CD14-positive monocyte (primary cell): ENCODE measurements around the gene OR7C1. TPM values are rescaled to one million over a fixed set of nuclear protein-coding genes. Genes with fewer than 3 reads are reported as not detected.

Experiments
- DNase-seq, 3 donors: peaks; one replicate each; pipeline ENCODE4 v3.0.0-alpha.2; 2011 to 2022
- H2AFZ ChIP-seq: 2 replicates; pipeline ENCODE4 v1.6.0; 2012; ENCODE audit warnings: mild to moderate bottlenecking, low read depth, low read length, inconsistent platforms; ENCODE audit not compliant: insufficient read depth, poor library complexity, severe bottlenecking
- H3K27ac ChIP-seq, 2 donors: 1 replicate in 1 of 2; 2 replicates in 1 of 2; pipeline ENCODE4 v1.5.1; 2012 to 2013; ENCODE audit warnings: low read length in 2 of 2, control low read depth in 1 of 2, inconsistent platforms in 1 of 2, low read depth in 1 of 2, mild to moderate bottlenecking in 1 of 2
- H3K27me3 ChIP-seq, 2 donors: one replicate each; pipeline versions ENCODE4 v1.6.0 to v1.6.1; 2011 to 2013; ENCODE audit warnings: low read length in 2 of 2; ENCODE audit not compliant: control insufficient read depth in 2 of 2, insufficient read depth in 2 of 2
- H3K36me3 ChIP-seq, 2 donors: replicated peaks in 1 of 2; 1 replicate in 1 of 2; 2 replicates in 1 of 2; pipeline versions ENCODE4 v1.5.1 to v1.6.1; 2012 to 2013; ENCODE audit warnings: low read length in 2 of 2, control low read depth in 1 of 2, inconsistent platforms in 1 of 2, mild to moderate bottlenecking in 1 of 2; ENCODE audit not compliant: insufficient read depth in 2 of 2, control insufficient read depth in 1 of 2
- H3K4me1 ChIP-seq, 2 donors: 1 replicate in 1 of 2; 2 replicates in 1 of 2; pipeline versions ENCODE4 v1.5.1 to v1.6.1; 2012 to 2013; ENCODE audit warnings: low read length in 2 of 2, control low read depth in 1 of 2, inconsistent platforms in 1 of 2, mild to moderate bottlenecking in 1 of 2, moderate library complexity in 1 of 2; ENCODE audit not compliant: insufficient read depth in 2 of 2, control insufficient read depth in 1 of 2
- H3K4me2 ChIP-seq: replicated peaks from 2 replicates; pipeline ENCODE3; 2012; ENCODE audit warnings: low read length, moderate library complexity, mild to moderate bottlenecking; ENCODE audit not compliant: poor library complexity, severe bottlenecking; ENCODE audit errors: extremely low read depth
- H3K4me3 ChIP-seq, 3 experiments: fragments of 200-600 bp in 1 of 3; sonication (generic) in 1 of 3; replicated peaks in 1 of 3; 1 replicate in 2 of 3; 2 replicates in 1 of 3; pipeline ENCODE4 v1.5.1; 2011 to 2013; ENCODE audit warnings: low read length in 3 of 3, mild to moderate bottlenecking in 3 of 3, control low read depth in 2 of 3, low read depth in 2 of 3, inconsistent platforms in 1 of 3, moderate library complexity in 1 of 3
- H3K79me2 ChIP-seq: 2 replicates; pipeline ENCODE4 v1.6.0; 2012; ENCODE audit warnings: mild to moderate bottlenecking, control low read depth, inconsistent platforms, low read length, moderate library complexity; ENCODE audit not compliant: insufficient read depth
- H3K9ac ChIP-seq: 2 replicates; pipeline ENCODE4 v1.6.0; 2017; ENCODE audit warnings: low read length, mild to moderate bottlenecking; ENCODE audit not compliant: insufficient read depth, poor library complexity, severe bottlenecking
- H3K9me3 ChIP-seq, 2 donors: replicated peaks in 1 of 2; 1 replicate in 1 of 2; 2 replicates in 1 of 2; pipeline versions ENCODE4 v1.5.1 to v1.6.1; 2012 to 2013; ENCODE audit warnings: low read length in 2 of 2, control low read depth in 1 of 2; ENCODE audit not compliant: control insufficient read depth in 1 of 2, insufficient read depth in 1 of 2
- H4K20me1 ChIP-seq: 2 replicates; pipeline ENCODE4 v1.6.0; 2012; ENCODE audit warnings: mild to moderate bottlenecking, low read length, control low read depth, moderate library complexity; ENCODE audit not compliant: insufficient read depth
- H3K27ac Mint-ChIP-seq, 7 donors: one replicate each; pipeline ENCODE4 v1.8.0; 2020; ENCODE audit warnings: mild to moderate bottlenecking in 7 of 7, mixed read lengths in 7 of 7, moderate library complexity in 6 of 7, inconsistent platforms in 2 of 7
- H3K27me3 Mint-ChIP-seq, 3 donors: one replicate each; pipeline ENCODE4 v1.8.0; 2021 to 2022; ENCODE audit warnings: low read depth in 3 of 3, mild to moderate bottlenecking in 3 of 3, mixed read lengths in 3 of 3, moderate library complexity in 3 of 3, inconsistent platforms in 1 of 3
- H3K36me3 Mint-ChIP-seq, 2 donors: one replicate each; pipeline ENCODE4 v1.8.0; 2020; ENCODE audit warnings: mixed read lengths in 2 of 2, inconsistent platforms in 1 of 2, mild to moderate bottlenecking in 1 of 2
- H3K4me1 Mint-ChIP-seq: one replicate; pipeline ENCODE4 v1.8.0; 2020; ENCODE audit warnings: mild to moderate bottlenecking, mixed read lengths
- H3K4me3 Mint-ChIP-seq, 2 donors: one replicate each; pipeline ENCODE4 v1.8.0; 2020; ENCODE audit warnings: mild to moderate bottlenecking in 2 of 2, mixed read lengths in 2 of 2, moderate library complexity in 1 of 2
- H3K9me3 Mint-ChIP-seq, 7 donors: one replicate each; pipeline ENCODE4 v1.8.0; 2020 to 2022; ENCODE audit warnings: mixed read lengths in 7 of 7, mild to moderate bottlenecking in 6 of 7, moderate library complexity in 6 of 7, inconsistent platforms in 2 of 7
- WGBS: methylation state at CpG from one replicate; pipeline ENCODE4 v1.1.5; 2013; ENCODE audit warnings: missing lambda C conversion rate; ENCODE audit not compliant: insufficient coverage; 5-methylcytosine and 5-hydroxymethylcytosine counted together
- intact Hi-C, 2 donors: fragments of 100-400 bp; cut with micrococcal nuclease; formaldehyde crosslinking; loops; one replicate each; pipeline versions ENCODE4 v1.15.0 to v1.15.1; 2023
- polyA plus RNA-seq, 3 donors: library from polyadenylated mRNA; depleted of rRNA in 1 of 3; unstranded in 2 of 3; stranded (reverse) in 1 of 3; fragments of 300-500 nt in 2 of 3; fragments of >200 nt in 1 of 3; fragmentation: Illumina TruSeq in 2 of 3; gene quantifications; 1 replicate in 2 of 3; 2 replicates in 1 of 3; pipeline ENCODE4 v1.2.3, GENCODE V29; 2012 to 2021
- TF ChIP-seq, protein P1 (sequence below): fragments of 200-600 bp; IDR thresholded peaks from one replicate; pipeline ENCODE4 v1.8.0; 2022; ENCODE audit warnings: antibody characterized with exemption, mild to moderate bottlenecking

OR7C1 gene
- polyA plus RNA-seq, 3 donors: 0.02 to 0.15 TPM; not detected in 1

- H3K4me2 ChIP-seq: no peak overlapping the region
- H3K36me3 Mint-ChIP-seq: no peaks in the 10 kb centered on the region
- intact Hi-C loops: no loop called here
- H3K4me1 Mint-ChIP-seq: peaks cover 19% of the 10 kb centered on the region
- no peak overlapping the region for H3K4me3 Mint-ChIP-seq
- H3K27me3 ChIP-seq: no peaks in the 10 kb centered on the region
- no peaks in the 10 kb centered on the region for H3K79me2 ChIP-seq
- H3K36me3 ChIP-seq: no peaks in the 10 kb centered on the region
- no peak for DNase-seq
- no peak overlapping the region for H3K4me3 ChIP-seq
- no peak overlapping the region for H3K27ac ChIP-seq
- H3K27ac Mint-ChIP-seq: no peak overlapping the region
- peaks cover 15 to 16% of the 10 kb centered on the region in 2 donors for H3K4me1 ChIP-seq
- TF ChIP-seq, protein P1, sequence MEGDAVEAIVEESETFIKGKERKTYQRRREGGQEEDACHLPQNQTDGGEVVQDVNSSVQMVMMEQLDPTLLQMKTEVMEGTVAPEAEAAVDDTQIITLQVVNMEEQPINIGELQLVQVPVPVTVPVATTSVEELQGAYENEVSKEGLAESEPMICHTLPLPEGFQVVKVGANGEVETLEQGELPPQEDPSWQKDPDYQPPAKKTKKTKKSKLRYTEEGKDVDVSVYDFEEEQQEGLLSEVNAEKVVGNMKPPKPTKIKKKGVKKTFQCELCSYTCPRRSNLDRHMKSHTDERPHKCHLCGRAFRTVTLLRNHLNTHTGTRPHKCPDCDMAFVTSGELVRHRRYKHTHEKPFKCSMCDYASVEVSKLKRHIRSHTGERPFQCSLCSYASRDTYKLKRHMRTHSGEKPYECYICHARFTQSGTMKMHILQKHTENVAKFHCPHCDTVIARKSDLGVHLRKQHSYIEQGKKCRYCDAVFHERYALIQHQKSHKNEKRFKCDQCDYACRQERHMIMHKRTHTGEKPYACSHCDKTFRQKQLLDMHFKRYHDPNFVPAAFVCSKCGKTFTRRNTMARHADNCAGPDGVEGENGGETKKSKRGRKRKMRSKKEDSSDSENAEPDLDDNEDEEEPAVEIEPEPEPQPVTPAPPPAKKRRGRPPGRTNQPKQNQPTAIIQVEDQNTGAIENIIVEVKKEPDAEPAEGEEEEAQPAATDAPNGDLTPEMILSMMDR: no peak
- H4K20me1 ChIP-seq: no peaks in the 10 kb centered on the region
- H3K9me3 Mint-ChIP-seq: peaks cover 2 to 7% (median 4%) of the 10 kb centered on the region in 7 donors
- no peak overlapping the region for H2AFZ ChIP-seq
- H3K9me3 ChIP-seq: peaks cover 3 to 7% of the 10 kb centered on the region in 2 donors
- 93% methylated on average over 2 of the region's 5 CpGs for WGBS
- peaks cover 0 to 5% (median 4%) of the 10 kb centered on the region in 3 donors for H3K27me3 Mint-ChIP-seq
- no peak overlapping the region for H3K9ac ChIP-seq
Observed at GRCh38 chr19:14798760-14799159, 36.2 kb downstream of the OR7C1 start.

DNA sequence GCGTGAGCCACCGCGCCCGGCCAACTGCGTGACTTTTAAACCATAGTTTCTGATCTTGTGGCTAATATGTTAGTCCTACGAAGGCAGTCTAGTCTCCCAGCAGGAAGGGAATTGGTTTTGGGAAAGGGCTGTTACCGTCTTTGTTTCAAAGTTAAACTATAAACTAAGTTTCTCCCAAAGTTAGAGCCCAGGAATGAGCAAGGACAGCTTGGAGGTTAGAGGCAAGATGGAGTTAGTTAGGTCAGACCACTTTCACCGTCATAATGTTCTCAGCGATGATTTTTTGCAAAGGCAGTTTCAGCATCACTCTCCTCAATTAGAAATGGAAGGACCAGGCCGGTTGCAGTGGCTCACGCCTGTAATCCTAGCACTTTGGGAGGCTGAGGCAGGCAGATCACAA is 39.0 kb downstream of the OR7C1 start:
- intact Hi-C loops: no loop called here
- Histone ChIP-seq H2AFZ (no peak overlapping the region), H3K79me2 (no peaks in the 10 kb centered on the region), H3K4me2 (no peak overlapping the region), H3K9ac (no peak overlapping the region), H3K4me1 (peaks cover 15 to 16% of the 10 kb centered on the region in 2 donors), H3K27me3 (no peaks in the 10 kb centered on the region), H4K20me1 (no peaks in the 10 kb centered on the region), H3K36me3 (no peaks in the 10 kb centered on the region), H3K27ac (no peak overlapping the region), H3K4me3 (no peak overlapping the region), H3K9me3 (no peaks in the 10 kb centered on the region)
- H3K27me3 Mint-ChIP-seq: peaks cover 0 to 7% (median 4%) of the 10 kb centered on the region in 3 donors
- H3K27ac Mint-ChIP-seq: no peak overlapping the region
- no peaks in the 10 kb centered on the region for H3K36me3 Mint-ChIP-seq
- peaks cover 22% of the 10 kb centered on the region for H3K4me1 Mint-ChIP-seq
- DNase-seq: no peak
- TF ChIP-seq, protein P1: no peak
- 96% methylated on average over 3 of the region's 11 CpGs for WGBS
- peaks cover 0 to 6% (median 0%) of the 10 kb centered on the region in 7 donors for H3K9me3 Mint-ChIP-seq
- H3K4me3 Mint-ChIP-seq: no peak overlapping the region
